Prostate gland (tissue), 2 donors: ENCODE measurements around the gene WWC2.

ENCODE experiments used
- POLR2A ChIP-seq: fragments of 450-650 bp; IDR thresholded peaks from one replicate; pipeline ENCODE4 v1.6.1; 2016; ENCODE audit warnings: antibody characterized with exemption, mild to moderate bottlenecking
- TF ChIP-seq, protein P1 (sequence below), 4 experiments: fragments of 200-600 bp in 2 of 4; fragments of 450-650 bp in 2 of 4; sonication (generic) in 2 of 4; IDR thresholded peaks; 1 replicate in 3 of 4; 2 replicates in 1 of 4; pipeline ENCODE4 v1.5.1; 2016 to 2019; ENCODE audit warnings: antibody characterized with exemption in 4 of 4, mild to moderate bottlenecking in 2 of 4, moderate library complexity in 2 of 4

DNA sequence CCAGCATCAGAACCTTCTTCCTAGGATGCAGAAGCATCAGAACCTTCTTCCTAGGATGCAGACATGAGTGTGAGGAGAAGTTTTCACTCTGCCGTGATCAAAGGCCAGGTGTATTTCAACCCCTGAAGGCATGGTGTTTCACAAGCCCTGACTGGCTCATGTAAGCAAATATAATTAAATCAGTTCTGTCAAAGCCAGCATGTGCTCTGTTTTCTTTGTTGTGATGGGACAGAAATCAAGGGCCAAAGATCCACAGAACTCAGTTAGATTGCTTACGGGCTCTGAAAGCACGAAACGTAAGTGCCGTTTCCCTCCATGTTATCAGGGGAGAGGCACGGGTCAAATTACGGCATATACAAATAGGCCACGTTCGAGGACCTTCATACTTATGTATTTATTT is 255.2 kb downstream of the WWC2 start:
- TF ChIP-seq POLR2A: no peak
- TF ChIP-seq, protein P1, sequence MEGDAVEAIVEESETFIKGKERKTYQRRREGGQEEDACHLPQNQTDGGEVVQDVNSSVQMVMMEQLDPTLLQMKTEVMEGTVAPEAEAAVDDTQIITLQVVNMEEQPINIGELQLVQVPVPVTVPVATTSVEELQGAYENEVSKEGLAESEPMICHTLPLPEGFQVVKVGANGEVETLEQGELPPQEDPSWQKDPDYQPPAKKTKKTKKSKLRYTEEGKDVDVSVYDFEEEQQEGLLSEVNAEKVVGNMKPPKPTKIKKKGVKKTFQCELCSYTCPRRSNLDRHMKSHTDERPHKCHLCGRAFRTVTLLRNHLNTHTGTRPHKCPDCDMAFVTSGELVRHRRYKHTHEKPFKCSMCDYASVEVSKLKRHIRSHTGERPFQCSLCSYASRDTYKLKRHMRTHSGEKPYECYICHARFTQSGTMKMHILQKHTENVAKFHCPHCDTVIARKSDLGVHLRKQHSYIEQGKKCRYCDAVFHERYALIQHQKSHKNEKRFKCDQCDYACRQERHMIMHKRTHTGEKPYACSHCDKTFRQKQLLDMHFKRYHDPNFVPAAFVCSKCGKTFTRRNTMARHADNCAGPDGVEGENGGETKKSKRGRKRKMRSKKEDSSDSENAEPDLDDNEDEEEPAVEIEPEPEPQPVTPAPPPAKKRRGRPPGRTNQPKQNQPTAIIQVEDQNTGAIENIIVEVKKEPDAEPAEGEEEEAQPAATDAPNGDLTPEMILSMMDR (IDR thresholded peaks at IDR 0.05): no peak
